ENCODE data around the gene SGK1. TPM values are rescaled to one million over a fixed set of nuclear protein-coding genes. Genes with fewer than 3 reads are reported as not detected.

Gene SGK1
- total RNA-seq, 3 donors from 2014 or later (not counting 1 experiment from before 2014, with no cell fraction given), result 31.8 to 89.6 (median 33.3) TPM

DNA sequence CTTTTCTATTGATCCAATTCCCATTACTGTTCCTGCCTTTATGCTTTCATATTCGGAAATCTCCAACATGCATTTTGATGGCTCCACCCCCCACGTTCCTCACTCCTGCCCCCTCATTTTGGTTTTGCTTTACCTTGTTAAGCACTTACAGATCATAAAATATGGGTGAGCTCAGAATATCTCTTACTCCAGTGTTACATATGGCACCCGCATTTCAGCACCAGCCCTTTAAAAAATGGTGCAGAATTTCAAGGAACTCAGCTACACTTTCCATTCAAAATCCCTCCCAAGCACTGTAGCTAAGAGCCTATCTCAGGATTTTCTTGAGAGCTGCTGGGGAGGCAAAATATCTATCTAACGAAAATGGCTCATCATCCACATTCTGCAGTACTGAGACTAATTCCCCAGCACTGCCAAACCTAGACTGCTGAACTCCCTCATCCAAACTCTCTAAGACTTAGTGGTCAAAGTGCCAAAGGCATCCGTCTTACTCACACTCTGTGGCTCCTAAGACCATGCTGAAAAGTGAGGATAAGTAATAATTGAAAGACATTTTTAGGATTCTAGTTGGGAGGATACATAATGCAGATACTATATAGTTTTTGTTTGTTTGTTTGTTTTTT is 7.8 kb downstream of the SGK1 start:
- TF ChIP-seq, protein P1, sequence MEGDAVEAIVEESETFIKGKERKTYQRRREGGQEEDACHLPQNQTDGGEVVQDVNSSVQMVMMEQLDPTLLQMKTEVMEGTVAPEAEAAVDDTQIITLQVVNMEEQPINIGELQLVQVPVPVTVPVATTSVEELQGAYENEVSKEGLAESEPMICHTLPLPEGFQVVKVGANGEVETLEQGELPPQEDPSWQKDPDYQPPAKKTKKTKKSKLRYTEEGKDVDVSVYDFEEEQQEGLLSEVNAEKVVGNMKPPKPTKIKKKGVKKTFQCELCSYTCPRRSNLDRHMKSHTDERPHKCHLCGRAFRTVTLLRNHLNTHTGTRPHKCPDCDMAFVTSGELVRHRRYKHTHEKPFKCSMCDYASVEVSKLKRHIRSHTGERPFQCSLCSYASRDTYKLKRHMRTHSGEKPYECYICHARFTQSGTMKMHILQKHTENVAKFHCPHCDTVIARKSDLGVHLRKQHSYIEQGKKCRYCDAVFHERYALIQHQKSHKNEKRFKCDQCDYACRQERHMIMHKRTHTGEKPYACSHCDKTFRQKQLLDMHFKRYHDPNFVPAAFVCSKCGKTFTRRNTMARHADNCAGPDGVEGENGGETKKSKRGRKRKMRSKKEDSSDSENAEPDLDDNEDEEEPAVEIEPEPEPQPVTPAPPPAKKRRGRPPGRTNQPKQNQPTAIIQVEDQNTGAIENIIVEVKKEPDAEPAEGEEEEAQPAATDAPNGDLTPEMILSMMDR (IDR thresholded peaks at IDR 0.05), result no peak
- no peak for ATAC-seq
- Mint-ChIP-seq H3K27ac (no peak overlapping the region), H3K27me3 (ENCODE audit: low read depth in 2 of 2) (peaks cover 18 to 21% of the 10 kb centered on the region in 2 donors), H3K36me3 (no peaks in the 10 kb centered on the region), H3K9me3 (no peaks in the 10 kb centered on the region), H3K4me1 (no peaks in the 10 kb centered on the region), H3K4me3 (no peak overlapping the region)
- no peak for DNase-seq
- H3K27me3 ChIP-seq (ENCODE audit: control insufficient read depth, insufficient read depth, low read length), result peaks cover 5% of the 10 kb centered on the region
- intact Hi-C loops (cut with micrococcal nuclease), result no loop called here
- no peak overlapping the region for H3K4me3 ChIP-seq (ENCODE audit: low read length)
- H3K9me3 ChIP-seq (ENCODE audit: control insufficient read depth, insufficient read depth, low read length), result no peaks in the 10 kb centered on the region
- 86% methylated on average over 5 of the region's 5 CpGs for WGBS (ENCODE audit: insufficient coverage)
- no peaks in the 10 kb centered on the region for H3K4me1 ChIP-seq (ENCODE audit: control insufficient read depth, insufficient read depth, low read length)
- no peaks in the 10 kb centered on the region for H3K36me3 ChIP-seq (ENCODE audit: control insufficient read depth, insufficient read depth, low read length)
- no peak overlapping the region for H3K27ac ChIP-seq (ENCODE audit: low read length)

DNA sequence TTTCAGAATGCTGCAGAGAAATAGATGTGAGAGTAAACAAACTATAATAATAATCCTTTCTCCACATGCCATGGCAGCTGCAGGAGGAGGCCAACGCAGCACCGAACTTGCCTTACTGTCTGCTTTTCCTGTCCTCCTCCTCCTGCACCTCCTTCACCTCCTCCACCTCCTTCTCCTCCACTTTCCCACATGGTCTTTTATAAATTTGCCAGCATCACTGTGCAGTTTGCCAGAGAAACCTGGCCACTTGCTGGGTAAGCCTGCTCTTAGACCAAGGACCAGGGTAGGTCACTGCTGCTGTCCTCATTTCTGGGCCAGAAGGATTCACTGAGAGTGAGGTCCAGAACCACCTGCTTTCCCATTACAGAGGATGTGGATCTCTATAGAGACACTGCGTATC is 8.7 kb downstream of the SGK1 start:
- 97% methylated on average over 3 of the region's 3 CpGs for WGBS (ENCODE audit: insufficient coverage)

DNA sequence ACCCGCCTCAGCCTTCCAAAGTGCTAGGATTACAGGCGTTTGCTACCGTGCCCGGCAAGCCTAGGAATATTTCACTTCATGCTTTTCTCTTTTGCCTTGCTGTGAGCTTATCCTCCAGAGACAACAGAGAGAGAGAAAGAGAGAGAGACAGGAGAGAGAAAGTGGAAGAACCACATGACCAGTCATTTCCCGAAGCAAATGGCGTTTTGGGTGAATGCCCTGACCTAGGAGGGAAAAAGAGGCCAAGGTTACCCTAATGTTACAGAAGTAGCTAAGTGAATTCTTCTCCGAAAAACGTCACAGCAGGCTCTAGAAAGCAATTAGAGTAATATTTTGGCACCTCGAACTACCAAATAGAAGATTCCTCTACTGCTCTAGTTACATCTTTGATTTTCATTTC is 9.1 kb downstream of the SGK1 start:
- H3K27ac Mint-ChIP-seq, result no peak overlapping the region
- H3K9me3 ChIP-seq (ENCODE audit: control insufficient read depth, insufficient read depth, low read length), result no peaks in the 10 kb centered on the region
- H3K36me3 ChIP-seq (ENCODE audit: control insufficient read depth, insufficient read depth, low read length), result no peaks in the 10 kb centered on the region
- no peaks in the 10 kb centered on the region for H3K36me3 Mint-ChIP-seq
- TF ChIP-seq, protein P1 (IDR thresholded peaks at IDR 0.05), result no peak
- no peak for ATAC-seq
- no peaks in the 10 kb centered on the region for H3K4me1 ChIP-seq (ENCODE audit: control insufficient read depth, insufficient read depth, low read length)
- H3K4me3 ChIP-seq (ENCODE audit: low read length), result no peak overlapping the region
- WGBS (ENCODE audit: insufficient coverage), result 90% methylated on average over 9 of the region's 9 CpGs
- H3K27me3 ChIP-seq (ENCODE audit: control insufficient read depth, insufficient read depth, low read length), result no peaks in the 10 kb centered on the region
- H3K4me3 Mint-ChIP-seq, result no peak overlapping the region
- H3K9me3 Mint-ChIP-seq, result no peaks in the 10 kb centered on the region
- H3K27ac ChIP-seq (ENCODE audit: low read length), result no peak overlapping the region
- intact Hi-C loops (cut with micrococcal nuclease), result no loop called here
- no peak for DNase-seq
- no peaks in the 10 kb centered on the region for H3K4me1 Mint-ChIP-seq
- peaks cover 9 to 11% of the 10 kb centered on the region in 2 donors for H3K27me3 Mint-ChIP-seq (ENCODE audit: low read depth in 2 of 2)

More for the DNA sequence above, 8.7 kb downstream of the SGK1 start:
- H3K36me3 ChIP-seq (ENCODE audit: control insufficient read depth, insufficient read depth, low read length), result no peaks in the 10 kb centered on the region
- no peaks in the 10 kb centered on the region for H3K4me1 ChIP-seq (ENCODE audit: control insufficient read depth, insufficient read depth, low read length)
- Mint-ChIP-seq H3K27ac (no peak overlapping the region), H3K9me3 (no peaks in the 10 kb centered on the region), H3K4me3 (no peak overlapping the region), H3K4me1 (no peaks in the 10 kb centered on the region), H3K27me3 (ENCODE audit: low read depth in 2 of 2) (peaks cover 11 to 14% of the 10 kb centered on the region in 2 donors), H3K36me3 (no peaks in the 10 kb centered on the region)
- TF ChIP-seq, protein P1 (IDR thresholded peaks at IDR 0.05), result no peak
- no peak overlapping the region for H3K4me3 ChIP-seq (ENCODE audit: low read length)
- no peak overlapping the region for H3K27ac ChIP-seq (ENCODE audit: low read length)
- peaks cover 2% of the 10 kb centered on the region for H3K27me3 ChIP-seq (ENCODE audit: control insufficient read depth, insufficient read depth, low read length)
- intact Hi-C loops (cut with micrococcal nuclease), result no loop called here
- no peaks in the 10 kb centered on the region for H3K9me3 ChIP-seq (ENCODE audit: control insufficient read depth, insufficient read depth, low read length)
- DNase-seq, result no peak
- ATAC-seq, result no peak

DNA sequence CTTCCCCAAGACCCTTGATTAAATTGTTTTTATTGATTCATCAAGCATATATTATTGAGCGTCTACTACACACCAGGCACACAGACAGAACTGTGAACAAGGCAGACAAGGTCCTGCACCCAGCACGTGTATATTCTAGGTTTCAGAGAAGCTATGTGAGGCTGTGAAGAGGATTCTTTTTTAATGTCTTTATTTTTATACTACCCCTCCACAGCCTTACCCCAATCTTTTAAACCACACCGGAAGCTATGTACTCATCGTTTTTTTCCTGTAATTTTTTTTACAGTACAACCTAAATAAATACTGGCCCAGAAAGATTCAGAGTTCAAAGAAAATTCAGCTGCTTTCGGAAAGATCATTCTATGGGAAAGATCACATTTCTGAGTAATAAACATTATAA is 10.0 kb downstream of the SGK1 start:
- Mint-ChIP-seq H3K36me3 (no peaks in the 10 kb centered on the region), H3K27me3 (ENCODE audit: low read depth in 2 of 2) (peaks cover 2 to 4% of the 10 kb centered on the region in 2 donors), H3K9me3 (no peaks in the 10 kb centered on the region), H3K27ac (no peak overlapping the region), H3K4me1 (no peaks in the 10 kb centered on the region), H3K4me3 (no peak overlapping the region)
- H3K27ac ChIP-seq (ENCODE audit: low read length), result no peak overlapping the region
- 80% methylated on average over 4 of the region's 5 CpGs for WGBS (ENCODE audit: insufficient coverage)
- DNase-seq (no peak), ATAC-seq (no peak)
- TF ChIP-seq, protein P1 (IDR thresholded peaks at IDR 0.05), result no peak
- H3K36me3 ChIP-seq (ENCODE audit: control insufficient read depth, insufficient read depth, low read length), result no peaks in the 10 kb centered on the region
- H3K9me3 ChIP-seq (ENCODE audit: control insufficient read depth, insufficient read depth, low read length), result no peaks in the 10 kb centered on the region
- H3K4me1 ChIP-seq (ENCODE audit: control insufficient read depth, insufficient read depth, low read length), result no peaks in the 10 kb centered on the region
- H3K27me3 ChIP-seq (ENCODE audit: control insufficient read depth, insufficient read depth, low read length), result no peaks in the 10 kb centered on the region
- no peak overlapping the region for H3K4me3 ChIP-seq (ENCODE audit: low read length)
- intact Hi-C loops (cut with micrococcal nuclease), result no loop called here
